IPS DF 4.7 (cell line): ENCODE results near the gene FOSL1.

Source experiments
- DNase-seq: peaks from one replicate; pipeline ENCODE4 v3.0.0-alpha.2; 2013; ENCODE audit warnings: low spot score; ENCODE audit errors: extremely low read depth

The FOSL1 gene

GRCh38 chr11:65882120-65883057 is 17.8 kb downstream of the FOSL1 start:
- DNase-seq: no peak

GRCh38 chr11:65880844-65881421 is 19.3 kb downstream of the FOSL1 start:
- DNase-seq: no peak

GRCh38 chr11:65880027-65880426 is 20.2 kb downstream of the FOSL1 start:
- no peak for DNase-seq

- no peak for DNase-seq
Measured at GRCh38 chr11:65879617-65880016, 20.6 kb downstream of the FOSL1 start, which contains the start of gene CTSW. CTSW (plus strand) TSS chr11:65879837; CDS start chr11:65879855, 18 bp downstream.

GRCh38 chr11:65873318-65874156 is 26.7 kb downstream of the FOSL1 start:
- no peak for DNase-seq

GRCh38 chr11:65872586-65873317 is 27.4 kb downstream of the FOSL1 start, which contains the start of gene EFEMP2:
EFEMP2 (minus strand) TSS chr11:65872800; CDS start chr11:65872354, 446 bp downstream.
- no peak for DNase-seq

GRCh38 chr11:65871811-65872548 is 28.2 kb downstream of the FOSL1 start:
- no peak for DNase-seq

GRCh38 chr11:65870706-65871681 is 29.2 kb downstream of the FOSL1 start:
- DNase-seq: no peak

GRCh38 chr11:65870307-65870658 is 29.9 kb downstream of the FOSL1 start:
- no peak for DNase-seq

- DNase-seq: no peak
Measured at GRCh38 chr11:65869643-65870306, 30.4 kb downstream of the FOSL1 start.

- DNase-seq: no peak
Measured at GRCh38 chr11:65868907-65869306, 31.3 kb downstream of the FOSL1 start.

- DNase-seq: no peak
Measured at GRCh38 chr11:65868076-65868667, 32.0 kb downstream of the FOSL1 start.

- DNase-seq: no peak
Measured at GRCh38 chr11:65867284-65868071, 32.7 kb downstream of the FOSL1 start.

GRCh38 chr11:65866509-65867283 is 33.5 kb downstream of the FOSL1 start:
- DNase-seq: no peak

- DNase-seq: no peak
Measured at GRCh38 chr11:65865550-65866172, 34.5 kb downstream of the FOSL1 start.
